HL-60/S4 (cell line): ENCODE results near the gene TBRG4.

ENCODE experiments used
- in situ Hi-C: fragments of 300-500 bp; cut with MboI; formaldehyde crosslinking; loops from 2 replicates; pipeline ENCODE4 v1.14.3; 2022; ENCODE audit warnings: low sequenced_read_pairs

TBRG4 gene

GRCh38 chr7:45065031-45065995 lies 46.2 kb downstream of the TBRG4 start:
- in situ Hi-C loops: no loop called here

- in situ Hi-C loops: no loop called here
Observed at GRCh38 chr7:45064047-45064725, 47.3 kb downstream of the TBRG4 start.

DNA sequence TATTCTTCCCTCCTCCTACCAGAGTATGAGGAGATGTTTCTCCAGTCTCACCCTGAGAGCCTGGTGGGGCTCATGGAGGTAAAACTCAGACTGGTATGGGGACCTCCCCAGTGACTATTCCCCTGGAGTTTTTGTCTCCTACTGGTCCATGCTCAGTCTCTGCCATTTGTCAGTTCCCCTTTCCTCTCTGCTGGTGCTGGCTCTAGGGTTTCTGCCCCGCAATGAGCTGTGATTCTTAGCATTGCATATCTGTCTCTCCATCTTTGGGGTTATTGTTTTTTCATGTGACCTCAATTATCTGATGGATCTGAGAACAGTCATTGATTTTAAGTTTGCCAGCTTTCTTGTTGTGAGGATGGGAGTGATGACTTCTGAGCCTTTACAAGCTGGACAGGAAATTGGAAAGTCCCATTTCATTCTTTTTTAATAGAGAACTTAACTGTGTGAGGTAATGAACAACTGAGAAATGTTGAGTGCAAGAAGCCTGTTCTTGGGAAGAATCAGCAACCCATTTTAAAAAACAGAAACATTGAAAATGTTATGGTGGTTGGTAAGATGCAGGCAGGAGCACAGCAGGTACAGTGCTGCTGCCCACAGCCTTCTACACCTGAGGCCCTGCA lies 49.6 kb downstream of the TBRG4 start:
- in situ Hi-C loops: no loop called here

- in situ Hi-C loops: no loop called here
Observed at GRCh38 chr7:45061352-45061751, 50.1 kb downstream of the TBRG4 start.

- in situ Hi-C loops: no loop called here
Observed at GRCh38 chr7:45060295-45060694, 51.2 kb downstream of the TBRG4 start.

DNA sequence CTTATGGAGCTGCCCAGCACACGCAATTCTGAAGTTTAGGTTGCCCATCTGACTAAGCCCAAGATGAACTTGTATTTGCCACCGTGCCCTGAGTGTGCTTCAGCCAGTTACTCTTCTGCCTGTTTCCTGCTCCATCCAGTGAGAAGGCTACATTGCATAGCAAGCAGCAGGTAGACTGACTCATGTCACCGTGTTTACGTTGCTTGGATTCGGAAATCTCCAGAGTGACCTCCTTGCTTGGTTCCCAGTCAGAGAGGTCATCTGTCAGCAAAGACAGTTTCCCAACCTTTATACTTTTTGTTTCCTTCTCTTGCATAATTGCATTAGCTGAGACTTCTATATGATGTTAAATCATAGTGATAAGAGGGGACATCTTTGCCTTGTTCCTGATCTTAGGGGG lies 53.6 kb downstream of the TBRG4 start:
- in situ Hi-C loops: no loop called here

- in situ Hi-C loops: no loop called here
Observed at GRCh38 chr7:45055594-45056219, 55.8 kb downstream of the TBRG4 start.

- in situ Hi-C loops: no loop called here
Observed at GRCh38 chr7:45055016-45055415, 56.5 kb downstream of the TBRG4 start.

- in situ Hi-C loops: no loop called here
Observed at GRCh38 chr7:45054442-45054841, 57.1 kb downstream of the TBRG4 start.

DNA sequence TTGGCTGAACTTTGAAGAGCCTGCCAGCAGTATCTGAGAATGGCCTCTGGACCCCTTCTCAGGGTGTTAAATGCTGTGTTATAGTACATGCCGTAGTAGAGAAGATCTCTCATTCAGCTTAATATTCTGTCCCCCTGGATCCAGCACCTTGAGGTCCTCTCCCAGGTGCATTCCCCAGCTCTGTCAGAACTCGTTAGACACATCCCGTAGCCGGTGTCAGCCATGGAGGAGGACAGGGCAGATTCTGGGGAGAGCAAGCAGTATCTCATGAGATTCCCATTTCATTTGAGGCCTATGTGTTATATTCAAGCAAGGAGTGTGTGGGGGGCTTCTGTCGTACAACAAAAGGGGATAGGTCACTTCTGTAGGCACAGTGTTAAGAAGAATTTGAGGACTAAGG lies 57.6 kb downstream of the TBRG4 start:
- in situ Hi-C loops: no loop called here

DNA sequence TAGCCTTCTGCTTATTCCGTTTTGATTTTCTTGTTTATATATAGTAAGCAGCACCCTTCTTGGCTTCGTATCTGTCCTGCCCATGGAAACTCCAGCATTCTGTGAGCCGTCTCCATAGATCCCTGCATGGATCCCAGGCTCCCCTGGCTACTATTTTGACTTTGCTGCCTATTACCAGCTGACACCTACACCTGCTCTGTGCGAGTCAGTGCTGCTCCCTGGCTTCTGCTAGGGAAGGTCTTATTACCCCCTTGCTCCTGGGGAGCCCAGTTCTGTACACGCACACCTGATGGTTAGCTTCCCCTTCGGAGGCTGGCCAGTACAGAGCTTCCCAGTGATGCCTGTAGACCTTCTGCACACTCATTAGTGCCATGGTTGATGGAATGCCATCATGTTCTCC lies 58.1 kb downstream of the TBRG4 start:
- in situ Hi-C loops: no loop called here

- in situ Hi-C loops: no loop called here
Observed at GRCh38 chr7:45052011-45052410, 59.5 kb downstream of the TBRG4 start.

DNA sequence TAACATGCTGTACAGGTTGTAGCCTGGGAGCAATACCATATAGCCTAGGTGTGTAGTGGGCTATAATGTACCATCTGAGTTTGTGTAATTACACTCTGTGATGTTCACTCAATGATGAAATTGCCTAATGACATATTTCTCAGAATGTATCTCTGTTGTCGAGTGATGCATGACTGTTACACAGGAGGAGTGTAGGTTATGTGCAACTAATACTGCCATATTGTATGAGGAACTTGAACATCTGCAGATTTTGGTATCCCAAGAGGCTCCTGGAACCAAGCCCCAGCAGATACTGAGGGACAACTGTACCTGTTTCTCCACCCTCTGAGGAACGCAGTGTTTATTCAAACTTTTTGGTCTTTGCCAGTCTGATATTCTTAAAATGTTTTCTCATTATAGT lies 61.3 kb downstream of the TBRG4 start:
- in situ Hi-C loops: no loop called here
